CD4-positive, alpha-beta T cell (primary cell): ENCODE data around the gene CHID1. TPM values are rescaled to one million over a fixed set of nuclear protein-coding genes. Genes with fewer than 3 reads are reported as not detected.

Experiments used
- ATAC-seq: fragments of 200-7000 bp; cut with Tn5 transposase; one replicate; pipeline ENCODE4 v1.10.0; 2022; ENCODE audit warnings: mild to moderate bottlenecking; ENCODE audit not compliant: poor library complexity
- CTCF ChIA-PET: fragments of 350-600 bp; sonication (Branson Sonifier 250); formaldehyde crosslinking; loops from one replicate; lab custom pipeline; 2021; ENCODE audit warnings: antibody characterized with exemption, inconsistent platforms; lab: Charles Lee
- POLR2A ChIA-PET: fragments of 350-600 bp; sonication (Branson Sonifier 250); formaldehyde crosslinking; loops from one replicate; lab custom pipeline; 2021; ENCODE audit warnings: antibody characterized with exemption, inconsistent platforms; lab: Charles Lee
- DNase-seq, 14 experiments: peaks; one replicate each; pipeline ENCODE4 v3.0.0-alpha.2; 2013 to 2020; ENCODE audit warnings: mixed read lengths in 2 of 14
- H3K27ac ChIP-seq, 2 donors: one replicate each; pipeline versions ENCODE4 v1.5.1 to v1.7.0; 2013; ENCODE audit warnings: low read length in 2 of 2, low read depth in 1 of 2, mild to moderate bottlenecking in 1 of 2
- H3K27me3 ChIP-seq, 2 experiments: 1 replicate in 1 of 2; 2 replicates in 1 of 2; pipeline versions ENCODE4 v1.6.1 to v1.7.0; 2013; ENCODE audit warnings: low read length in 2 of 2, control low read depth in 1 of 2, mild to moderate bottlenecking in 1 of 2, moderate library complexity in 1 of 2; ENCODE audit not compliant: insufficient read depth in 2 of 2, control insufficient read depth in 1 of 2
- H3K36me3 ChIP-seq: one replicate; pipeline ENCODE4 v1.6.1; 2013; ENCODE audit warnings: low read length, control low read depth; ENCODE audit not compliant: insufficient read depth
- H3K4me1 ChIP-seq: one replicate; pipeline ENCODE4 v1.6.1; 2013; ENCODE audit warnings: low read length, control low read depth; ENCODE audit not compliant: insufficient read depth
- H3K4me3 ChIP-seq: one replicate; pipeline ENCODE4 v1.5.1; 2013; ENCODE audit warnings: mild to moderate bottlenecking, low read length, moderate library complexity
- H3K9me3 ChIP-seq, 2 experiments: 1 replicate in 1 of 2; 2 replicates in 1 of 2; pipeline versions ENCODE4 v1.6.1 to v1.7.0; 2013; ENCODE audit warnings: low read length in 2 of 2, mild to moderate bottlenecking in 2 of 2, control low read depth in 1 of 2, moderate library complexity in 1 of 2; ENCODE audit not compliant: control insufficient read depth in 1 of 2, insufficient read depth in 1 of 2
- H3K27ac Mint-ChIP-seq: one replicate; pipeline ENCODE4 v1.8.0; 2020; ENCODE audit warnings: mixed read lengths
- H3K27me3 Mint-ChIP-seq: one replicate; pipeline ENCODE4 v1.8.0; 2021; ENCODE audit warnings: mixed read lengths
- H3K36me3 Mint-ChIP-seq: one replicate; pipeline ENCODE4 v1.8.0; 2021; ENCODE audit warnings: low read depth, mixed read lengths
- H3K4me1 Mint-ChIP-seq: one replicate; pipeline ENCODE4 v1.8.0; 2021; ENCODE audit warnings: low read depth, mixed read lengths
- H3K4me3 Mint-ChIP-seq: one replicate; pipeline ENCODE4 v1.8.0; 2020; ENCODE audit warnings: mild to moderate bottlenecking, mixed read lengths
- H3K9me3 Mint-ChIP-seq: one replicate; pipeline ENCODE4 v1.8.0; 2020; ENCODE audit warnings: mixed read lengths
- CTCF ChIP-seq: fragments of 200-600 bp; IDR thresholded peaks from one replicate; pipeline ENCODE4 v1.8.0; 2022; ENCODE audit warnings: antibody characterized with exemption, mild to moderate bottlenecking
- intact Hi-C, 2 experiments: fragments of 100-400 bp; cut with DNase I in 1 of 2; cut with micrococcal nuclease in 1 of 2; formaldehyde crosslinking; loops; one replicate each; pipeline versions ENCODE4 v1.15.1 to v1.9.0; 2023 to 2025; cut with DNase I, micrococcal nuclease
- total RNA-seq, 174 experiments: library from RNA in 2 of 174; stranded (reverse) in 2 of 174; gene quantifications; one replicate each; pipeline ENCODE4 v1.2.3 and lab custom pipeline; 2021 to 2026

Gene CHID1
- total RNA-seq, 2 experiments from 2014 or later, result 17.1 to 22.8 TPM

GRCh38 chr11:858762-859339 lies 51.8 kb downstream of the CHID1 start:
- H3K27me3 Mint-ChIP-seq, result no peaks in the 10 kb centered on the region
- H3K27me3 ChIP-seq, result no peaks in the 10 kb centered on the region
- H3K27ac ChIP-seq, result no peak overlapping the region
- peaks cover 0 to 10% of the 10 kb centered on the region in 2 experiments for H3K9me3 ChIP-seq
- TF ChIP-seq CTCF, result no peak
- DNase-seq (no peak), ATAC-seq (no peak)
- no peak overlapping the region for H3K4me3 ChIP-seq
- no peaks in the 10 kb centered on the region for H3K36me3 Mint-ChIP-seq
- no peaks in the 10 kb centered on the region for H3K4me1 Mint-ChIP-seq
- no peaks in the 10 kb centered on the region for H3K36me3 ChIP-seq
- intact Hi-C loops, result no loop called here
- H3K4me1 ChIP-seq, result no peaks in the 10 kb centered on the region
- ChIA-PET CTCF (no interaction called here), POLR2A (no interaction called here)
- no peaks in the 10 kb centered on the region for H3K9me3 Mint-ChIP-seq
- no peak overlapping the region for H3K27ac Mint-ChIP-seq
- no peak overlapping the region for H3K4me3 Mint-ChIP-seq

- Mint-ChIP-seq H3K9me3 (no peaks in the 10 kb centered on the region), H3K27me3 (no peaks in the 10 kb centered on the region), H3K4me3 (no peak overlapping the region), H3K4me1 (no peaks in the 10 kb centered on the region), H3K27ac (no peak overlapping the region), H3K36me3 (no peaks in the 10 kb centered on the region)
- POLR2A ChIA-PET, result no interaction called here
- H3K4me3 ChIP-seq, result no peak overlapping the region
- no peaks in the 10 kb centered on the region for H3K27me3 ChIP-seq
- CTCF ChIA-PET, result no interaction called here
- DNase-seq (no peak), ATAC-seq (no peak)
- intact Hi-C loops, result no loop called here
- H3K9me3 ChIP-seq, result peaks cover 0 to 10% of the 10 kb centered on the region in 2 experiments
- H3K36me3 ChIP-seq, result no peaks in the 10 kb centered on the region
- H3K4me1 ChIP-seq, result no peaks in the 10 kb centered on the region
- TF ChIP-seq CTCF, result no peak
- no peak overlapping the region for H3K27ac ChIP-seq
Observed at GRCh38 chr11:858053-858761, 52.4 kb downstream of the CHID1 start.

- no peak for TF ChIP-seq CTCF
- no peak for ATAC-seq
- Mint-ChIP-seq H3K27ac (no peak overlapping the region), H3K4me3 (no peak overlapping the region), H3K36me3 (no peaks in the 10 kb centered on the region), H3K27me3 (no peaks in the 10 kb centered on the region), H3K4me1 (no peaks in the 10 kb centered on the region), H3K9me3 (no peaks in the 10 kb centered on the region)
- ChIA-PET POLR2A (no interaction called here), CTCF (no interaction called here)
- Histone ChIP-seq H3K9me3 (peaks cover 0 to 10% of the 10 kb centered on the region in 2 experiments), H3K4me3 (no peak overlapping the region), H3K4me1 (no peaks in the 10 kb centered on the region), H3K27me3 (no peaks in the 10 kb centered on the region), H3K36me3 (no peaks in the 10 kb centered on the region), H3K27ac (no peak overlapping the region)
- no peak for DNase-seq
- intact Hi-C loops, result no loop called here
Observed at GRCh38 chr11:856397-856796, 54.2 kb downstream of the CHID1 start.
